PC-9 (cell line): Measurements from ENCODE around the gene VWA8. TPM values are rescaled to one million over a fixed set of nuclear protein-coding genes. Genes with fewer than 3 reads are reported as not detected.
A peak's percentile ranks its signal among the peaks of the same experiment; 100 is the strongest.
"Not testable (repeated sequence)": the region's sequence is repeated elsewhere in the genome, so short reads cannot be mapped to it uniquely, and the experiment has no call there.

ENCODE experiments used
- BruUV-seq: library from RNA; stranded (reverse); fragments of 400-500 nt; replicated peaks from 2 replicates; lab custom pipeline; 2021; lab: Mats Ljungman, UMichigan
- CTCF ChIA-PET: fragments of 300-600 bp; sonication (Branson Sonifier 250); formaldehyde crosslinking; loops from one replicate; lab custom pipeline; 2022; ENCODE audit warnings: antibody characterized with exemption; lab: Charles Lee
- POLR2A ChIA-PET: fragments of 300-600 bp; sonication (Branson Sonifier 250); formaldehyde crosslinking; loops from one replicate; lab custom pipeline; 2022; ENCODE audit warnings: antibody characterized with exemption; ENCODE audit not compliant: unreplicated experiment; lab: Charles Lee
- DNase-seq, 2 experiments: peaks; one replicate each; pipeline versions ENCODE4 v3.0.0 to v3.0.0-alpha.2; 2015 to 2022; ENCODE audit warnings: mixed read lengths in 1 of 2
- H2AFZ ChIP-seq: fragments of 200-600 bp; sonication (generic); 2 replicates; pipeline ENCODE4 v1.8.1; 2017; ENCODE audit warnings: antibody characterized with exemption
- H3F3A ChIP-seq: fragments of 200-600 bp; sonication (generic); 2 replicates; pipeline ENCODE4 v1.8.1; 2017; ENCODE audit warnings: antibody characterized with exemption, mild to moderate bottlenecking, low read depth; ENCODE audit not compliant: insufficient read depth
- H3K27ac ChIP-seq: fragments of 200-600 bp; sonication (generic); 2 replicates; pipeline ENCODE4 v1.6.1; 2016; ENCODE audit warnings: mixed run types
- H3K27me3 ChIP-seq: fragments of 200-600 bp; sonication (generic); 2 replicates; pipeline ENCODE4 v1.6.1; 2016; ENCODE audit warnings: low read depth, mixed run types; ENCODE audit not compliant: insufficient read depth
- H3K36me3 ChIP-seq: fragments of 200-600 bp; sonication (generic); 2 replicates; pipeline ENCODE4 v1.6.1; 2016; ENCODE audit warnings: low read depth, mixed run types
- H3K4me1 ChIP-seq: fragments of 200-600 bp; sonication (generic); replicated peaks from 2 replicates; pipeline ENCODE4 v1.6.1; 2016; ENCODE audit warnings: mixed run types; ENCODE audit not compliant: insufficient read depth
- H3K4me2 ChIP-seq: fragments of 200-600 bp; sonication (generic); 2 replicates; pipeline ENCODE4 v1.6.1; 2017; ENCODE audit warnings: mixed run types
- H3K4me3 ChIP-seq: fragments of 200-600 bp; sonication (generic); 2 replicates; pipeline ENCODE4 v1.6.1; 2016; ENCODE audit warnings: mixed run types
- H3K79me2 ChIP-seq: fragments of 200-600 bp; sonication (generic); 2 replicates; pipeline ENCODE4 v1.6.1; 2017; ENCODE audit warnings: low read depth, mixed run types
- H3K9me2 ChIP-seq: fragments of 200-600 bp; sonication (generic); 2 replicates; pipeline ENCODE4 v1.8.1; 2017; ENCODE audit warnings: mild to moderate bottlenecking; ENCODE audit not compliant: insufficient read depth
- H3K9me3 ChIP-seq: fragments of 200-600 bp; sonication (generic); 2 replicates; pipeline ENCODE4 v1.8.1; 2016; ENCODE audit warnings: low read depth; ENCODE audit not compliant: insufficient read depth
- H4K20me1 ChIP-seq: fragments of 200-600 bp; sonication (generic); 2 replicates; pipeline ENCODE4 v1.8.1; 2017; ENCODE audit not compliant: insufficient read depth
- EZH2 ChIP-seq: fragments of 200-600 bp; sonication (generic); IDR thresholded peaks from 2 replicates; pipeline ENCODE4 v1.8.0; 2017; ENCODE audit warnings: antibody characterized with exemption, low read depth
- intact Hi-C: fragments of 100-400 bp; cut with micrococcal nuclease; formaldehyde crosslinking; loops from one replicate; pipeline ENCODE4 v1.10.0; 2022; ENCODE audit not compliant: unreplicated experiment
- total RNA-seq: library from RNA; stranded (reverse); gene quantifications from 2 replicates; pipeline ENCODE4 v1.2.3, GENCODE V29; 2021
- TF ChIP-seq, protein P1 (sequence below): fragments of 200-600 bp; sonication (generic); conservative IDR thresholded peaks from 2 replicates; pipeline ENCODE4 v1.6.1; 2017; ENCODE audit warnings: mixed run types, antibody characterized with exemption, mild to moderate bottlenecking, moderate library complexity

VWA8 gene
- total RNA-seq, 1 experiment from 2014 or later: 14.1 TPM

DNA sequence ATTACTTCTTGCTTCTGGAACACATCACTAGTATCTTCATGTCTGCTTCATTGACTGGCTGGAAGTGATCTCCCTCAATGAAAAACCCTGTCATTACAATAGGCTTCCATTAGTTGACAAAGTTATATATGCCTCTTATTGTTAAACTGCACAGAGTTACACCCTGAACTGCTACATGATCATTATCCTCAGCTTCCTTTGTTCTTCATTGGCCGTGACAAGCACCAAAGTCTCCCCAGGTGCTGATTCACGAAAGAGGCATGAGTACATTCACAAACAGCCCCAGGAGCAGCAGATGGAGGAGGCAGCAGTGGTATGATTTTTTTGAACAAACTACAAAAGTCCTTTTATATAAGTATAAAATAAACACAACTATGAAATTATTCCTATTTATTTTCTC lies 51.4 kb downstream of the VWA8 start:
- Histone ChIP-seq H3K27me3 (no peaks in the 10 kb centered on the region), H3K27ac (no peak overlapping the region), H2AFZ (no peak overlapping the region), H3K36me3 (no peaks in the 10 kb centered on the region), H3K79me2 (no peaks in the 10 kb centered on the region), H3K4me3 (no peak overlapping the region), H3F3A (no peaks in the 10 kb centered on the region), H3K4me2 (no peak overlapping the region), H3K9me3 (no peaks in the 10 kb centered on the region), H4K20me1 (no peaks in the 10 kb centered on the region), H3K9me2 (no peaks in the 10 kb centered on the region), H3K4me1 (no peaks in the 10 kb centered on the region)
- ChIA-PET CTCF (no interaction called here), POLR2A (no interaction called here)
- no TSS peak for BruUV-seq
- no peak for DNase-seq
- intact Hi-C loops: loop anchor here (5.0 kb wide), 1 partner anchor 138 kb away; the partner anchor contains the start of gene DGKH
- TF ChIP-seq, protein P1, sequence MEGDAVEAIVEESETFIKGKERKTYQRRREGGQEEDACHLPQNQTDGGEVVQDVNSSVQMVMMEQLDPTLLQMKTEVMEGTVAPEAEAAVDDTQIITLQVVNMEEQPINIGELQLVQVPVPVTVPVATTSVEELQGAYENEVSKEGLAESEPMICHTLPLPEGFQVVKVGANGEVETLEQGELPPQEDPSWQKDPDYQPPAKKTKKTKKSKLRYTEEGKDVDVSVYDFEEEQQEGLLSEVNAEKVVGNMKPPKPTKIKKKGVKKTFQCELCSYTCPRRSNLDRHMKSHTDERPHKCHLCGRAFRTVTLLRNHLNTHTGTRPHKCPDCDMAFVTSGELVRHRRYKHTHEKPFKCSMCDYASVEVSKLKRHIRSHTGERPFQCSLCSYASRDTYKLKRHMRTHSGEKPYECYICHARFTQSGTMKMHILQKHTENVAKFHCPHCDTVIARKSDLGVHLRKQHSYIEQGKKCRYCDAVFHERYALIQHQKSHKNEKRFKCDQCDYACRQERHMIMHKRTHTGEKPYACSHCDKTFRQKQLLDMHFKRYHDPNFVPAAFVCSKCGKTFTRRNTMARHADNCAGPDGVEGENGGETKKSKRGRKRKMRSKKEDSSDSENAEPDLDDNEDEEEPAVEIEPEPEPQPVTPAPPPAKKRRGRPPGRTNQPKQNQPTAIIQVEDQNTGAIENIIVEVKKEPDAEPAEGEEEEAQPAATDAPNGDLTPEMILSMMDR: no peak
- no peak for TF ChIP-seq EZH2

DNA sequence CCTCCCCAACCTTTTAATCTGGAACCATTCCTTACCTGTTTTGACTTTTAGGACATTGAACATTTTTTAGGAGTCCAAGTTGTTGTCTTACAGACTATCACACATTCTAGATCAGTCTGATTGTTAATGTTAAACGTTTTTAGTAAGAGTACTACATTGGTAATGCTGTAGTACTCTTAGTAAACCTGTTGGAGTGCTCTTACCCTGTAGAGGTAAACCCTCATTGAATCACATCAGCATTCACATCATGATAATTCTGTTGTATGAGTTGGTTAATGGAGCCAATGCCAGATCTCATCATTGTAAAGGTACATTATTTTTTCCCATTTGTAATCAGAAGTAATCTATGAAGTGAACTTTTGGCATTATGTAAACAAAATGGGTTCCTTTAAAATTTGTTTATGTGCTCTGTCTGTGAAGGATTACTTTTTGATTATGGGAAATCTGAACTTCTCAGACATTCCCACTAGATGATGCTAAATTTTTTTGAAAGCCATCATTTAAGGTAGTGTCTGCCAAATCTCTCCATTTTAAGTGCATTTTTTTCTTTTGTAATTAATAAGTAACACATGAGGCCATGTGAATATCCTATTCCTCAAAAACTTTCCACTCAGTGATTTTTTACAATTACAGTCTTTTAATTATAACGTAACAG lies 55.2 kb downstream of the VWA8 start:
- Histone ChIP-seq H3K36me3 (no peaks in the 10 kb centered on the region), H3K9me2 (no peaks in the 10 kb centered on the region), H3K4me3 (no peak overlapping the region), H3K4me1 (no peaks in the 10 kb centered on the region), H3K27ac (no peak overlapping the region), H3K9me3 (no peaks in the 10 kb centered on the region), H3F3A (no peaks in the 10 kb centered on the region), H3K27me3 (no peaks in the 10 kb centered on the region), H4K20me1 (no peaks in the 10 kb centered on the region), H3K4me2 (no peak overlapping the region), H2AFZ (no peak overlapping the region), H3K79me2 (no peaks in the 10 kb centered on the region)
- POLR2A ChIA-PET: no interaction called here
- intact Hi-C loops: loop anchor here (2.0 to 5.0 kb wide), 3 partner anchors 142 to 237 kb away; partner anchors contain the start of gene DGKH
- TF ChIP-seq, protein P1: peak; percentile 63
- no peak for TF ChIP-seq EZH2
- BruUV-seq: no TSS peak
- no peak for DNase-seq
- CTCF ChIA-PET: no interaction called here

DNA sequence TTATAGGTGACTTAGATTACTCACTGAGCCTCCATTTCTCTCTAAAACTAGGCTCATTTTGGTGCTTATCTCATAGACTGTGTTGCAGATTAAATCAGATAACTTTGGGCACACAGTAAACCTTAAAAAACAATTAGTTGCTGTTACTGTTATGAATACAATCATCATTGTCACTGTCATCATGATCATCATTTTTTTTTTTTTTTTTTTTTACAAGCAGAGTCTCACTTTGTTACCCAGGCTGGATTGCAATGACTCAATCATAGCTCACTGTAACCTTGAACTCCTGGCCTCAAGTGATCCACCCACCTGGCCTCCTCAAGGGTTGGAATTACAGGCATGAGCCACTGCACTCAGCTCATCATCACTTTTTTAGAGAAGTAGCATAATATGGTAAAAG lies 60.0 kb downstream of the VWA8 start:
- no peak overlapping the region for H3K27ac ChIP-seq
- H3K4me3 ChIP-seq: no peak overlapping the region
- H3K4me2 ChIP-seq: no peak overlapping the region
- DNase-seq: no peak
- ChIA-PET CTCF (no interaction called here), POLR2A (interaction anchor here (0.6 kb wide), 1 partner anchor 144 kb away, joined by 10 read pairs; no protein-coding TSS in a partner anchor)
- H2AFZ ChIP-seq: no peak overlapping the region
- no peaks in the 10 kb centered on the region for H3K27me3 ChIP-seq
- no peak for TF ChIP-seq EZH2
- TF ChIP-seq, protein P1: no peak
- no peaks in the 10 kb centered on the region for H3K9me2 ChIP-seq
- intact Hi-C loops: no loop called here
- no peaks in the 10 kb centered on the region for H3K36me3 ChIP-seq
- no peaks in the 10 kb centered on the region for H3K9me3 ChIP-seq
- H3K4me1 ChIP-seq: no peaks in the 10 kb centered on the region
- H3F3A ChIP-seq: no peaks in the 10 kb centered on the region
- H4K20me1 ChIP-seq: no peaks in the 10 kb centered on the region
- no TSS peak for BruUV-seq
- no peaks in the 10 kb centered on the region for H3K79me2 ChIP-seq

DNA sequence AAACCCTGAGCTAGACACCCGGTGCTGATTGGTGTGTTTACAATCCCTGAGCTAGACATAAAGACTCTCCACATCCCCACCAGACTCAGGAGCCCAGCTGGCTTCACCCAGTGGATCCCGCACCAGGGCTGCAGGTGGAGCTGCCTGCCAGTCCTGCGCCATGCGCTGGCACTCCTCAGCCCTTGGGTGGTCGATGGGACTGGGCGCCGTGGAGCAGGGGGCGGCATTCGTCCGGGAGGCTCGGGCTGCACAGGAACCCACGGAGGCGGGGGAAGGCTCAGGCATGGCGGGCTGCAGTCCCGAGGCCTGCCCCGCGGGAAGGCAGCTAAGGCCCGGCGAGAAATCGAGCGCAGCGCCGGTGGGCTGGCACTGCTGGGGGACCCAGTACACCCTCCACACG lies 62.5 kb downstream of the VWA8 start:
- H3K79me2 ChIP-seq, H3K4me3 ChIP-seq, H3K36me3 ChIP-seq, POLR2A ChIA-PET, H3K9me3 ChIP-seq, H3K27ac ChIP-seq, intact Hi-C loops, CTCF ChIA-PET, H4K20me1 ChIP-seq, H3K4me1 ChIP-seq, H3K4me2 ChIP-seq, DNase-seq, H3K27me3 ChIP-seq, BruUV-seq, H3K9me2 ChIP-seq, H3F3A ChIP-seq, H2AFZ ChIP-seq: not testable (repeated sequence)
